GM12878 (cell line): ENCODE data around the gene COL17A1. TPM values are rescaled to one million over a fixed set of nuclear protein-coding genes. Genes with fewer than 3 reads are reported as not detected.

Experiments
- ATAC-seq: fragments of 200-7000 bp; cut with Tn5 transposase; 3 replicates; pipeline ENCODE4 v1.9.1; 2020; ENCODE audit warnings: mild to moderate bottlenecking, moderate library complexity
- BruUV-seq: library from RNA; stranded (reverse); fragments of 400-500 nt; replicated peaks from 2 replicates; lab custom pipeline; 2021; lab: Mats Ljungman, UMichigan
- CTCF ChIA-PET: fragments of 300-600 bp; sonication (Branson Sonifier 250); formaldehyde crosslinking; extraction: SDS; loops from one replicate; lab custom pipeline; 2021; ENCODE audit warnings: inconsistent platforms; lab: Yijun Ruan, JAX
- POLR2A ChIA-PET: fragments of 350-600 bp; formaldehyde crosslinking; extraction: SDS; loops from one replicate; lab custom pipeline; 2021; ENCODE audit warnings: inconsistent platforms; lab: Charles Lee
- RAD21 ChIA-PET: fragments of 300-600 bp; sonication (Branson Sonifier 250); formaldehyde crosslinking; loops from one replicate; lab custom pipeline; 2023; ENCODE audit warnings: antibody characterized with exemption; ENCODE audit not compliant: unreplicated experiment; lab: Charles Lee
- SMC1A ChIA-PET: fragments of 300-600 bp; sonication (Branson Sonifier 250); formaldehyde crosslinking; loops from one replicate; lab custom pipeline; 2023; ENCODE audit not compliant: unreplicated experiment, uncharacterized antibody; lab: Charles Lee
- DNase-seq: peaks from one replicate; pipeline ENCODE4 v3.0.0-alpha.2; 2011; ENCODE audit warnings: low read depth, low spot score
- FAIRE-seq: peaks from 3 replicates; lab custom pipeline; 2011; peaks lifted over from hg19 to GRCh38; lab: Jason Lieb, UNC
- H2AFZ ChIP-seq: 2 replicates; pipeline ENCODE4 v1.6.0; 2011; ENCODE audit warnings: low read depth, low read length, control low read depth; ENCODE audit not compliant: control insufficient read depth
- H3K27ac ChIP-seq: 2 replicates; pipeline ENCODE4 v1.5.1; 2011; ENCODE audit warnings: control low read depth; ENCODE audit not compliant: control insufficient read depth, insufficient read depth
- H3K27me3 ChIP-seq, 2 experiments: replicated peaks in 1 of 2; 2 replicates each; pipeline versions ENCODE4 v1.6.0 to v1.6.1; 2011; ENCODE audit warnings: low read length in 1 of 2; ENCODE audit not compliant: control insufficient read depth in 2 of 2, insufficient read depth in 2 of 2
- H3K36me3 ChIP-seq, 2 experiments: 2 replicates each; pipeline ENCODE4 v1.5.1; 2011; ENCODE audit warnings: low read length in 1 of 2; ENCODE audit not compliant: control insufficient read depth in 2 of 2, insufficient read depth in 2 of 2
- H3K4me1 ChIP-seq: 2 replicates; pipeline ENCODE4 v1.6.1; 2011; ENCODE audit warnings: mild to moderate bottlenecking, low read length, moderate library complexity, mixed read lengths; ENCODE audit not compliant: control insufficient read depth, insufficient read depth
- H3K4me2 ChIP-seq: 2 replicates; pipeline ENCODE4 v1.6.0; 2011; ENCODE audit warnings: control low read depth; ENCODE audit not compliant: control insufficient read depth, insufficient read depth
- H3K4me3 ChIP-seq: fragments of 200-600 bp; sonication (generic); 2 replicates; pipeline ENCODE4 v1.5.1; 2016
- H3K79me2 ChIP-seq: 2 replicates; pipeline ENCODE4 v1.6.0; 2011; ENCODE audit warnings: low read length; ENCODE audit not compliant: control insufficient read depth, insufficient read depth
- H3K9ac ChIP-seq: 2 replicates; pipeline ENCODE4 v1.8.0; 2011; ENCODE audit warnings: low read length, control low read depth, mixed read lengths; ENCODE audit not compliant: control insufficient read depth, insufficient read depth
- H3K9me3 ChIP-seq: replicated peaks from 3 replicates; pipeline ENCODE4 v1.5.1; 2011; ENCODE audit warnings: mild to moderate bottlenecking, low read length; ENCODE audit not compliant: control insufficient read depth, insufficient read depth
- H4K20me1 ChIP-seq: 2 replicates; pipeline ENCODE4 v1.6.0; 2011; ENCODE audit not compliant: control insufficient read depth, insufficient read depth
- BCL11A ChIP-seq: IDR thresholded peaks from 2 replicates; pipeline ENCODE4 v1.6.1; 2011; ENCODE audit warnings: low read depth, low read length
- CBFB ChIP-seq: IDR thresholded peaks from 2 replicates; pipeline ENCODE4 v1.6.1; 2016; ENCODE audit warnings: antibody characterized with exemption, low read depth
- CBX3 ChIP-seq: fragments of 200-600 bp; sonication (generic); IDR thresholded peaks from 2 replicates; pipeline ENCODE4 v1.6.1; 2016; ENCODE audit warnings: low read depth, borderline replicate concordance
- CREM ChIP-seq: IDR thresholded peaks from 2 replicates; pipeline ENCODE4 v1.6.1; 2014; ENCODE audit warnings: antibody characterized with exemption, low read depth
- IKZF1 ChIP-seq: fragments of 450-650 bp; conservative IDR thresholded peaks from 2 replicates; pipeline ENCODE4 v1.6.1; 2017; ENCODE audit warnings: antibody characterized with exemption, mild to moderate bottlenecking
- MEF2B ChIP-seq: fragments of 450-650 bp; IDR thresholded peaks from 2 replicates; pipeline ENCODE4 v1.6.1; 2018; ENCODE audit warnings: mild to moderate bottlenecking, moderate library complexity; ENCODE audit not compliant: partially characterized antibody, poor library complexity, severe bottlenecking
- MXI1 ChIP-seq: fragments of 150-350 bp; IDR thresholded peaks from 2 replicates; pipeline ENCODE4 v1.6.1; 2011; ENCODE audit warnings: low read depth, mild to moderate bottlenecking, inconsistent platforms, low read length, improper control_type of control experiment
- SUPT20H ChIP-seq: IDR thresholded peaks from 2 replicates; pipeline ENCODE4 v1.6.1; 2011; ENCODE audit warnings: low read depth, mild to moderate bottlenecking, low read length, moderate library complexity, borderline replicate concordance; ENCODE audit not compliant: control insufficient read depth
- ZBED1 ChIP-seq: IDR thresholded peaks from 2 replicates; pipeline ENCODE4 v1.6.1; 2016; ENCODE audit warnings: borderline replicate concordance
- ZNF622 ChIP-seq: fragments of 450-650 bp; IDR thresholded peaks from 2 replicates; pipeline ENCODE4 v1.6.1; 2017; ENCODE audit warnings: mild to moderate bottlenecking, inconsistent platforms
- WGBS: methylation state at CpG from one replicate; pipeline ENCODE4 v1.1.6; 2016; ENCODE audit warnings: low lambda C conversion rate; ENCODE audit not compliant: insufficient replicate concordance, insufficient coverage; ENCODE audit errors: missing lambda C conversion rate; 5-methylcytosine and 5-hydroxymethylcytosine counted together
- in situ Hi-C: fragments of 300-500 bp; cut with MboI; formaldehyde crosslinking; loops from 9 replicates; pipeline ENCODE4 v1.14.3; 2018; ENCODE audit warnings: mixed read lengths
- intact Hi-C: fragments of 100-400 bp; cut with micrococcal nuclease; formaldehyde crosslinking; loops from one replicate; pipeline ENCODE4 v1.14.2; 2022; ENCODE audit not compliant: unreplicated experiment
- polyA plus RNA-seq, 11 experiments: library from polyadenylated mRNA; depleted of rRNA in 4 of 11; unstranded in 6 of 11; stranded (reverse) in 5 of 11; fragments of >200 nt; fragmentation: Nextera tagmentation in 4 of 11; fragmentation: Illumina TruSeq in 1 of 11; extraction: Ambion mirVana in 4 of 11; extraction: Trizol in 1 of 11; gene quantifications; 1 replicate in 1 of 11; 2 replicates in 10 of 11; pipeline versions ENCODE4 v1.2.1 to v1.2.3, GENCODE V29; 2011 to 2016; ENCODE audit warnings: inconsistent platforms in 2 of 11, missing spikeins in 2 of 11, low read depth in 1 of 11
- total RNA-seq, 4 experiments: library from RNA; depleted of rRNA in 3 of 4; stranded (reverse); fragments of >200 nt in 3 of 4; fragmentation: Illumina TruSeq in 1 of 4; extraction: Trizol in 1 of 4; gene quantifications; 2 replicates each; pipeline versions ENCODE4 v1.2.1 to v1.2.3, GENCODE V29; 2013 to 2021
- TF ChIP-seq, protein P1 (sequence below): fragments of 450-650 bp; IDR thresholded peaks from 2 replicates; pipeline ENCODE4 v1.6.1; 2016; ENCODE audit warnings: mild to moderate bottlenecking
- TF ChIP-seq, protein P2 (sequence below): IDR thresholded peaks from 2 replicates; pipeline ENCODE4 v1.6.1; 2011; ENCODE audit warnings: borderline replicate concordance, low read depth, mild to moderate bottlenecking, moderate library complexity, mixed read lengths, low read length; ENCODE audit not compliant: insufficient read depth; ENCODE audit errors: extremely low read length
- TF ChIP-seq, protein P3 (sequence below): fragments of 450-650 bp; IDR thresholded peaks from 2 replicates; pipeline ENCODE4 v1.6.1; 2017; ENCODE audit warnings: mild to moderate bottlenecking, moderate library complexity
- TF ChIP-seq, protein P4 (sequence below): fragments of 450-650 bp; IDR thresholded peaks from 2 replicates; pipeline ENCODE4 v1.6.1; 2016; ENCODE audit warnings: mild to moderate bottlenecking

Gene COL17A1
- total and polyA plus RNA-seq, 10 of the 15 experiments (the other 5 are each of a cell fraction or from before 2014, with no cell fraction given) = 0.08 to 0.22 TPM; not detected in 8

DNA sequence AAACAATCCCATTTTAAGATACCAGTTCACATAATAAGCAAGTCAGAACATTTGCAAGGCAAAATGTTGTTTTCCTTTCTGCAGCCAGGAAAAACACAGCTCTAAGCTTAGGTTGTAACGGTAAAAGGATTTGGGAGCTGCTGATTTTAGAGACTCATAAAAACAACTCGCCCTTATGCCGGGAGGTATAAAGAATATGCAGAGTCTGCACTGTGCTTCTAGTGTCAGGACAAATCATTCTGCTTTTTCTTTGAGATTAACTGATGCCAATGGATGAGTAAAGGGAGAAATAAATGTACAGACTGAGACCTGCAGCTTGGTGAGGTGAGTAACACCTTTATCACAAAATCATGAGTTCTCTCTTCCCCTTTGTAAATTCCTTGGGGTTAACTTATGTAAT is 34.3 kb upstream of the COL17A1 start:
- no peaks in the 10 kb centered on the region for H3K9me3 ChIP-seq
- WGBS = 9% methylated on average over 3 of the region's 3 CpGs
- TF ChIP-seq IKZF1 (no peak), SUPT20H (no peak), BCL11A (no peak), CREM (no peak), ZBED1 (no peak), ZNF622 (no peak), CBFB (no peak), MXI1 (no peak), CBX3 (no peak), MEF2B (no peak)
- TF ChIP-seq, protein P1, sequence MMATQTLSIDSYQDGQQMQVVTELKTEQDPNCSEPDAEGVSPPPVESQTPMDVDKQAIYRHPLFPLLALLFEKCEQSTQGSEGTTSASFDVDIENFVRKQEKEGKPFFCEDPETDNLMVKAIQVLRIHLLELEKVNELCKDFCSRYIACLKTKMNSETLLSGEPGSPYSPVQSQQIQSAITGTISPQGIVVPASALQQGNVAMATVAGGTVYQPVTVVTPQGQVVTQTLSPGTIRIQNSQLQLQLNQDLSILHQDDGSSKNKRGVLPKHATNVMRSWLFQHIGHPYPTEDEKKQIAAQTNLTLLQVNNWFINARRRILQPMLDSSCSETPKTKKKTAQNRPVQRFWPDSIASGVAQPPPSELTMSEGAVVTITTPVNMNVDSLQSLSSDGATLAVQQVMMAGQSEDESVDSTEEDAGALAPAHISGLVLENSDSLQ = no peak
- TF ChIP-seq, protein P2, sequence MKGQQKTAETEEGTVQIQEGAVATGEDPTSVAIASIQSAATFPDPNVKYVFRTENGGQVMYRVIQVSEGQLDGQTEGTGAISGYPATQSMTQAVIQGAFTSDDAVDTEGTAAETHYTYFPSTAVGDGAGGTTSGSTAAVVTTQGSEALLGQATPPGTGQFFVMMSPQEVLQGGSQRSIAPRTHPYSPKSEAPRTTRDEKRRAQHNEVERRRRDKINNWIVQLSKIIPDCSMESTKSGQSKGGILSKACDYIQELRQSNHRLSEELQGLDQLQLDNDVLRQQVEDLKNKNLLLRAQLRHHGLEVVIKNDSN = no peak
- TF ChIP-seq, protein P3, sequence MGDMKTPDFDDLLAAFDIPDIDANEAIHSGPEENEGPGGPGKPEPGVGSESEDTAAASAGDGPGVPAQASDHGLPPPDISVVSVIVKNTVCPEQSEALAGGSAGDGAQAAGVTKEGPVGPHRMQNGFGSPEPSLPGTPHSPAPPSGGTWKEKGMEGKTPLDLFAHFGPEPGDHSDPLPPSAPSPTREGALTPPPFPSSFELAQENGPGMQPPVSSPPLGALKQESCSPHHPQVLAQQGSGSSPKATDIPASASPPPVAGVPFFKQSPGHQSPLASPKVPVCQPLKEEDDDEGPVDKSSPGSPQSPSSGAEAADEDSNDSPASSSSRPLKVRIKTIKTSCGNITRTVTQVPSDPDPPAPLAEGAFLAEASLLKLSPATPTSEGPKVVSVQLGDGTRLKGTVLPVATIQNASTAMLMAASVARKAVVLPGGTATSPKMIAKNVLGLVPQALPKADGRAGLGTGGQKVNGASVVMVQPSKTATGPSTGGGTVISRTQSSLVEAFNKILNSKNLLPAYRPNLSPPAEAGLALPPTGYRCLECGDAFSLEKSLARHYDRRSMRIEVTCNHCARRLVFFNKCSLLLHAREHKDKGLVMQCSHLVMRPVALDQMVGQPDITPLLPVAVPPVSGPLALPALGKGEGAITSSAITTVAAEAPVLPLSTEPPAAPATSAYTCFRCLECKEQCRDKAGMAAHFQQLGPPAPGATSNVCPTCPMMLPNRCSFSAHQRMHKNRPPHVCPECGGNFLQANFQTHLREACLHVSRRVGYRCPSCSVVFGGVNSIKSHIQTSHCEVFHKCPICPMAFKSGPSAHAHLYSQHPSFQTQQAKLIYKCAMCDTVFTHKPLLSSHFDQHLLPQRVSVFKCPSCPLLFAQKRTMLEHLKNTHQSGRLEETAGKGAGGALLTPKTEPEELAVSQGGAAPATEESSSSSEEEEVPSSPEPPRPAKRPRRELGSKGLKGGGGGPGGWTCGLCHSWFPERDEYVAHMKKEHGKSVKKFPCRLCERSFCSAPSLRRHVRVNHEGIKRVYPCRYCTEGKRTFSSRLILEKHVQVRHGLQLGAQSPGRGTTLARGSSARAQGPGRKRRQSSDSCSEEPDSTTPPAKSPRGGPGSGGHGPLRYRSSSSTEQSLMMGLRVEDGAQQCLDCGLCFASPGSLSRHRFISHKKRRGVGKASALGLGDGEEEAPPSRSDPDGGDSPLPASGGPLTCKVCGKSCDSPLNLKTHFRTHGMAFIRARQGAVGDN = no peak
- TF ChIP-seq, protein P4, sequence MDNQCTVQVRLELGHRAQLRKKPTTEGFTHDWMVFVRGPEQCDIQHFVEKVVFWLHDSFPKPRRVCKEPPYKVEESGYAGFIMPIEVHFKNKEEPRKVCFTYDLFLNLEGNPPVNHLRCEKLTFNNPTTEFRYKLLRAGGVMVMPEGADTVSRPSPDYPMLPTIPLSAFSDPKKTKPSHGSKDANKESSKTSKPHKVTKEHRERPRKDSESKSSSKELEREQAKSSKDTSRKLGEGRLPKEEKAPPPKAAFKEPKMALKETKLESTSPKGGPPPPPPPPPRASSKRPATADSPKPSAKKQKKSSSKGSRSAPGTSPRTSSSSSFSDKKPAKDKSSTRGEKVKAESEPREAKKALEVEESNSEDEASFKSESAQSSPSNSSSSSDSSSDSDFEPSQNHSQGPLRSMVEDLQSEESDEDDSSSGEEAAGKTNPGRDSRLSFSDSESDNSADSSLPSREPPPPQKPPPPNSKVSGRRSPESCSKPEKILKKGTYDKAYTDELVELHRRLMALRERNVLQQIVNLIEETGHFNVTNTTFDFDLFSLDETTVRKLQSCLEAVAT = no peak
- H3K4me1 ChIP-seq = peaks cover 11% of the 10 kb centered on the region; the same call in 1 of the 2 replicates
- no peaks in the 10 kb centered on the region for H4K20me1 ChIP-seq
- H3K27ac ChIP-seq = no peak overlapping the region
- ChIA-PET RAD21 (interaction anchor here (1.0 to 6.2 kb wide), 7 partner anchors 10 to 232 kb away, joined by 3 to 46 read pairs (median 9); no protein-coding TSS in a partner anchor), CTCF (interaction anchor here (1.7 to 9.4 kb wide), 7 partner anchors 7 to 231 kb away, joined by 4 to 151 read pairs (median 40); no protein-coding TSS in a partner anchor), SMC1A (interaction anchor here (0.7 to 6.3 kb wide), 4 partner anchors 10 to 137 kb away, joined by 4 to 58 read pairs (median 14); no protein-coding TSS in a partner anchor), POLR2A (interaction anchor here (1.0 to 4.3 kb wide), 3 partner anchors 10 to 198 kb away, joined by 3 to 36 read pairs (median 9); no protein-coding TSS in a partner anchor)
- H2AFZ ChIP-seq = peak overlapping the region; percentile 95
- H3K79me2 ChIP-seq = peaks cover 8% of the 10 kb centered on the region; the same call in 1 of the 2 replicates
- no peaks in the 10 kb centered on the region for H3K36me3 ChIP-seq
- in situ Hi-C loops = loop anchor here (5.0 kb wide), 1 partner anchor 153 kb away; the partner anchor contains the start of gene SLK
- no peak overlapping the region for H3K9ac ChIP-seq
- no peak for FAIRE-seq
- no peaks in the 10 kb centered on the region; a peak in 1 of 4 replicates for H3K27me3 ChIP-seq
- H3K4me3 ChIP-seq = no peak overlapping the region
- no peak for ATAC-seq
- no TSS peak for BruUV-seq
- no peak overlapping the region for H3K4me2 ChIP-seq
- DNase-seq = no peak
- intact Hi-C loops = loop anchor here (5.0 to 10.0 kb wide), 5 partner anchors 138 to 425 kb away; partner anchors contain the start of genes CFAP58, GSTO2 and STN1
